Measurements from ENCODE around the gene CEP128.

The CEP128 gene

GRCh38 chr14:80456209-80456608, 485.3 kb downstream of the CEP128 start:
- Histone ChIP-seq H3K79me2 (ENCODE audit: control insufficient read depth, low read length) (no peaks in the 10 kb centered on the region), H4K20me1 (ENCODE audit: control insufficient read depth, insufficient read depth, low read depth, low read length) (no peaks in the 10 kb centered on the region), H3K9me3 (ENCODE audit: control insufficient read depth, insufficient read depth, low read length) (peaks cover 2% of the 10 kb centered on the region; the same call in 1 of the 2 replicates), H3K9me2 (replicated peaks; ENCODE audit: control insufficient read depth, low read length) (no peaks in the 10 kb centered on the region), H3K27me3 (ENCODE audit: control insufficient read depth, low read length) (no peaks in the 10 kb centered on the region), H3K4me3 (ENCODE audit: low read length) (no peak overlapping the region), H3K4me2 (ENCODE audit: low read length) (no peak overlapping the region), H3F3A (ENCODE audit: control insufficient read depth, insufficient read depth) (no peaks in the 10 kb centered on the region), H3K4me1 (ENCODE audit: control insufficient read depth, low read length) (no peaks in the 10 kb centered on the region), H3K36me3 (ENCODE audit: control insufficient read depth, low read length) (no peaks in the 10 kb centered on the region), H3K27ac (ENCODE audit: low read depth, low read length) (no peak overlapping the region)
- no peak for TF ChIP-seq EZH2phosphoT487 (IDR thresholded peaks at IDR 0.05; ENCODE audit: borderline replicate concordance, low read length)
- TF ChIP-seq, protein P1, sequence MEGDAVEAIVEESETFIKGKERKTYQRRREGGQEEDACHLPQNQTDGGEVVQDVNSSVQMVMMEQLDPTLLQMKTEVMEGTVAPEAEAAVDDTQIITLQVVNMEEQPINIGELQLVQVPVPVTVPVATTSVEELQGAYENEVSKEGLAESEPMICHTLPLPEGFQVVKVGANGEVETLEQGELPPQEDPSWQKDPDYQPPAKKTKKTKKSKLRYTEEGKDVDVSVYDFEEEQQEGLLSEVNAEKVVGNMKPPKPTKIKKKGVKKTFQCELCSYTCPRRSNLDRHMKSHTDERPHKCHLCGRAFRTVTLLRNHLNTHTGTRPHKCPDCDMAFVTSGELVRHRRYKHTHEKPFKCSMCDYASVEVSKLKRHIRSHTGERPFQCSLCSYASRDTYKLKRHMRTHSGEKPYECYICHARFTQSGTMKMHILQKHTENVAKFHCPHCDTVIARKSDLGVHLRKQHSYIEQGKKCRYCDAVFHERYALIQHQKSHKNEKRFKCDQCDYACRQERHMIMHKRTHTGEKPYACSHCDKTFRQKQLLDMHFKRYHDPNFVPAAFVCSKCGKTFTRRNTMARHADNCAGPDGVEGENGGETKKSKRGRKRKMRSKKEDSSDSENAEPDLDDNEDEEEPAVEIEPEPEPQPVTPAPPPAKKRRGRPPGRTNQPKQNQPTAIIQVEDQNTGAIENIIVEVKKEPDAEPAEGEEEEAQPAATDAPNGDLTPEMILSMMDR (IDR thresholded peaks at IDR 0.05; ENCODE audit: low read depth, low read length, poor library complexity, severe bottlenecking) = no peak

- Histone ChIP-seq H3K27ac (ENCODE audit: low read depth, low read length) (no peak overlapping the region), H3K27me3 (ENCODE audit: control insufficient read depth, low read length) (no peaks in the 10 kb centered on the region), H3F3A (ENCODE audit: control insufficient read depth, insufficient read depth) (no peaks in the 10 kb centered on the region), H4K20me1 (ENCODE audit: control insufficient read depth, insufficient read depth, low read depth, low read length) (no peaks in the 10 kb centered on the region), H3K36me3 (ENCODE audit: control insufficient read depth, low read length) (no peaks in the 10 kb centered on the region), H3K4me3 (ENCODE audit: low read length) (no peak overlapping the region), H3K9me2 (replicated peaks; ENCODE audit: control insufficient read depth, low read length) (no peaks in the 10 kb centered on the region), H3K9me3 (ENCODE audit: control insufficient read depth, insufficient read depth, low read length) (peaks cover 12% of the 10 kb centered on the region), H3K4me2 (ENCODE audit: low read length) (no peak overlapping the region), H3K79me2 (ENCODE audit: control insufficient read depth, low read length) (no peaks in the 10 kb centered on the region), H3K4me1 (ENCODE audit: control insufficient read depth, low read length) (no peaks in the 10 kb centered on the region)
- TF ChIP-seq, protein P1 (IDR thresholded peaks at IDR 0.05; ENCODE audit: low read depth, low read length, poor library complexity, severe bottlenecking) = no peak
- TF ChIP-seq EZH2phosphoT487 (IDR thresholded peaks at IDR 0.05; ENCODE audit: borderline replicate concordance, low read length) = no peak
These were observed 486.5 kb downstream of the CEP128 start for GRCh38 chr14:80455031-80455430.

GRCh38 chr14:80448267-80448666, 493.3 kb downstream of the CEP128 start:
- Histone ChIP-seq H3F3A (ENCODE audit: control insufficient read depth, insufficient read depth) (no peaks in the 10 kb centered on the region), H3K9me2 (replicated peaks; ENCODE audit: control insufficient read depth, low read length) (no peaks in the 10 kb centered on the region), H3K27ac (ENCODE audit: low read depth, low read length) (no peak overlapping the region), H3K79me2 (ENCODE audit: control insufficient read depth, low read length) (no peaks in the 10 kb centered on the region), H3K4me3 (ENCODE audit: low read length) (no peak overlapping the region), H3K4me2 (ENCODE audit: low read length) (no peak overlapping the region), H3K36me3 (ENCODE audit: control insufficient read depth, low read length) (no peaks in the 10 kb centered on the region), H3K27me3 (ENCODE audit: control insufficient read depth, low read length) (no peaks in the 10 kb centered on the region), H3K4me1 (ENCODE audit: control insufficient read depth, low read length) (no peaks in the 10 kb centered on the region), H3K9me3 (ENCODE audit: control insufficient read depth, insufficient read depth, low read length) (peaks cover 12% of the 10 kb centered on the region), H4K20me1 (ENCODE audit: control insufficient read depth, insufficient read depth, low read depth, low read length) (no peaks in the 10 kb centered on the region)
- TF ChIP-seq, protein P1 (IDR thresholded peaks at IDR 0.05; ENCODE audit: low read depth, low read length, poor library complexity, severe bottlenecking) = no peak
- no peak for TF ChIP-seq EZH2phosphoT487 (IDR thresholded peaks at IDR 0.05; ENCODE audit: borderline replicate concordance, low read length)
